GM21526 (cell line): ENCODE data around the gene GALNT8.
"Not testable (repeated sequence)": the region's sequence is repeated elsewhere in the genome, so short reads cannot be mapped to it uniquely, and the experiment has no call there.

Experiments used
- ATAC-seq: cut with Tn5 transposase; IDR thresholded peaks from one replicate; pipeline ENCODE4 v1.9.1; 2021; ENCODE audit warnings: moderate library complexity; ENCODE audit not compliant: unreplicated experiment, low FRiP score

The GALNT8 gene, protein sequence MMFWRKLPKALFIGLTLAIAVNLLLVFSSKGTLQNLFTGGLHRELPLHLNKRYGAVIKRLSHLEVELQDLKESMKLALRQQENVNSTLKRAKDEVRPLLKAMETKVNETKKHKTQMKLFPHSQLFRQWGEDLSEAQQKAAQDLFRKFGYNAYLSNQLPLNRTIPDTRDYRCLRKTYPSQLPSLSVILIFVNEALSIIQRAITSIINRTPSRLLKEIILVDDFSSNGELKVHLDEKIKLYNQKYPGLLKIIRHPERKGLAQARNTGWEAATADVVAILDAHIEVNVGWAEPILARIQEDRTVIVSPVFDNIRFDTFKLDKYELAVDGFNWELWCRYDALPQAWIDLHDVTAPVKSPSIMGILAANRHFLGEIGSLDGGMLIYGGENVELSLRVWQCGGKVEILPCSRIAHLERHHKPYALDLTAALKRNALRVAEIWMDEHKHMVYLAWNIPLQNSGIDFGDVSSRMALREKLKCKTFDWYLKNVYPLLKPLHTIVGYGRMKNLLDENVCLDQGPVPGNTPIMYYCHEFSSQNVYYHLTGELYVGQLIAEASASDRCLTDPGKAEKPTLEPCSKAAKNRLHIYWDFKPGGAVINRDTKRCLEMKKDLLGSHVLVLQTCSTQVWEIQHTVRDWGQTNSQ

DNA sequence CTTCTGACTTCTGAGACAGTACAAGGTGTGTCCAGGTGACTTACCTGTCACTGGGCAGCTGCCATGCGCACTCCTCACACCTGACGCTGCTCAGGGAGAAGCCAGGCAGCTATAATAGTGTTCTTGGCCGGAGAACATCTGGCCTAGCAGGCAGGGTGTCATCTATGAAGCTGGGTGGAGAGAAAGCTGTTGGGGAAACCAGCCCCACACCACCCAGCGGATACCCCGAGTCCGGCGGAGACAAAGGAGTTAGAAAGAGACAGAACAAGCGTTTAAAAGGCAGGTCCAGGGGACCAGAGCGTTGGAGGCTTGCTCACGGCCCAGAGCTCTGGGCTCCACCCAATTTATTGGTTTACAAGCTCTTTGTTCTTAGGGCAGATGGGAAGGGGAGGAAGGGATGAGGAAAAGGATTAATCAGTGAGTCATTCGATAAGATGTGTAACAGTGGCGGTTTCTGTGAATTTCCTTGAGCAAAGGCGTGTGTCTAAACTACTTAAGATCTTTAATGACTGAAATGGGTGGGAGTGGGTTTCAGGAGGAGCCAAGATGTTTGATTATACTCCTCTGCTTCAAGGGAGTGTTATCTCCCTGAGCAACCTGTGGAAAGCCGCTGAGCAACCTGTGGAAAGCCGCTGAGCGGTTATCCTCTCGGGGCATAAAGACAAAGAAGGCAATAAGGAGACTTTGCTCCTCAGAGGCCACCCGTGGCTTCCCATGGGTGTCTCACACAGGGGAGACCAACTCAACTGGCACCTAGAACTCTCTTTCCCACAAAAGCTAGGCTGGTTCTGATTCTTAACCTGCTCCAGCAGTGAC lies at the start of gene GALNT8:
Gene GALNT8 (plus strand): TSS at position 580 of the 816 bp plus-strand sequence. CDS start 278 bp downstream, outside the sequence.
- no peak for ATAC-seq

DNA sequence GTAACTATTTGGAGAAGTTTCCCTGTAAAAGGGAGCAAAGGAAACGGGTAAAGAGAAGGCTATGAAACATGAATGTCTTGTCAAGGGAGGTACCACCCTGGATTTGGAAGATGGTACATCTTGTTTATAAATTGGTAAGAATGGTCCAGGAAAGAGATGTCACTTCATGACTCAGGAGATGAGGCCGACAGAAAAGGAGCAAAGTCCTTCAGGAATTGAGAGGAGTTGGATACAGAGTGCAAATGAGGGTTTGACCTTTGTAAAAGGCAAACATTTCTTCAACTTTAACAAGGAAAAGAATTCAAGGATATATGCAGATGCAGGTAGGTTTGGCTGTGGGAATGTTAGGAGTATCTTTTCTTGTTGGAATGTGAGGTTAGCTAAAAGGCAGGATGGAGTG lies 40.5 kb upstream of the GALNT8 start:
- ATAC-seq, result no peak

DNA sequence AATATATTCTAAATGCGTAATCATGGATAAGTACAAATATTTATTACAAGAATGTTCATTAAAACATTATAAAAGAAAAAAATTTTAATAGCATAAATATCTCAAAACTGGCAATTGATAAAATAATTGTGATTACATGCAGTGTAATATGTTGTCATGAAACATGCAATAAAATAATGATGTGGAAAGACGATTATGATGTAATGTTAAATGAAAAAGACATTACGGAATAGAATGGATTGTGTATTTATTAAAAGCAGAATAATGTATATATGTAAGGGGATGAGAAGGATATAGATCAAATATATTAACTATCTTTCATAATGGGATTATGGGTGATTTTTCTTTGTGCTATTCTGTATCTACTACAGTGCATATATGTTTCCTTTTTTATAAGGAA lies 38.5 kb upstream of the GALNT8 start:
- ATAC-seq, result no peak

DNA sequence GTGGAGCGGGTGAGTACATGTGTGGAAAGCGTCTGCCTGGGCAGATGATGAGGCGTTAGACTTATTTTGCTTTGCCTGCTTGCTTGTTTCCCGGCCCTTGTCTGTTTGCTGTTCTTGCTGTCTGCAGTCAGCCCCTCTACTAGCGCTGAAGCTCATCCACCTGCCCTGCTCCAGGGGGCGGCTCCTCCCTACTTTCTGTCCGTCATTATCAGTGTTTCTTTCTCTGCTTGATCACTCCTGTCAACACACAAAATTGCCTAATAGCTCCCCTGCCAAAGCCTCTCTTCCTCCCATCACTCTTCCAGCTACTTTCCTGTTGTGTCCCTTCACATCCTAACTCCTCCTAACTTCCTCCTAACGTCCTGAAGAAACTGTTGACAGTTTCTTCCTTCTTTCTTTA lies 34.9 kb upstream of the GALNT8 start:
- no peak for ATAC-seq

DNA sequence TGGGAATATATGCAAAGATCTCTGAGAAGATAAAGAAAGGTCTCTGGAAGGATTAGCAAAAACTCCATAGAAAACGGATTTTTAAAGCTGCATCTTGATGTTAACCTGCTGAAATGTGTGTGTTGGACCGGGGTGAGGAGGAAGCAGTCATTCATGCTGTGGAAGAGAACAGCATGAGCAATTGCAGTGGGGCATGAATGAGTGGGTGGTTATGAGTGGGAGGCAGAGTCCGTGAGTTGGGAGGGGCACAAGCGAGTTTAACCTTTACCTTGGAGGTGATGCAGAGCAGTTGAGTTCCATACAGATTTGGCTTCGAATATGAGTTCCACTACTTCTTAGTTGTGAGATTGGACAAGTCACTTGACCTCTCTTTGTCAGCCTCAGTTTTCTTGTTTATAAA lies 29.4 kb upstream of the GALNT8 start:
- no peak for ATAC-seq

DNA sequence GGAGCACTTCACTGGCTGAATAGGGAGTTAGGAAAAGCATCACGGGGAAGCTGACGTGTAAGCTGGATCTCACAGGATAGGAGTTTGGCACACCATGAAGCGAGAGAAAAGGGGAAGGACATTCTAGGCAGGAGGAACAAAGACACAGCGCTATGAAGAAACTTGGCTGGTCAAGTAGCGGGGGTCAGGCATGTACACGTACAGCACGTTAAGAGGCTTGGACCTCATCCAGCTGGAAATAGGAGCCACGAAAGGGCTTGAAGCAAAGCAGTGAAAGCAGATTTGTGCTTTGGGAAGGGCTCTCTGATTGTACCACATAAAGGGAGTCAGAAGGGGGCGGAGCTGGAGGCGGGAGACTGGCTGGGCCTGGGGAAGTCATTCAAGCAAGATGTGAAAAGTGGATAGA lies 19.6 kb upstream of the GALNT8 start:
- ATAC-seq, result no peak

DNA sequence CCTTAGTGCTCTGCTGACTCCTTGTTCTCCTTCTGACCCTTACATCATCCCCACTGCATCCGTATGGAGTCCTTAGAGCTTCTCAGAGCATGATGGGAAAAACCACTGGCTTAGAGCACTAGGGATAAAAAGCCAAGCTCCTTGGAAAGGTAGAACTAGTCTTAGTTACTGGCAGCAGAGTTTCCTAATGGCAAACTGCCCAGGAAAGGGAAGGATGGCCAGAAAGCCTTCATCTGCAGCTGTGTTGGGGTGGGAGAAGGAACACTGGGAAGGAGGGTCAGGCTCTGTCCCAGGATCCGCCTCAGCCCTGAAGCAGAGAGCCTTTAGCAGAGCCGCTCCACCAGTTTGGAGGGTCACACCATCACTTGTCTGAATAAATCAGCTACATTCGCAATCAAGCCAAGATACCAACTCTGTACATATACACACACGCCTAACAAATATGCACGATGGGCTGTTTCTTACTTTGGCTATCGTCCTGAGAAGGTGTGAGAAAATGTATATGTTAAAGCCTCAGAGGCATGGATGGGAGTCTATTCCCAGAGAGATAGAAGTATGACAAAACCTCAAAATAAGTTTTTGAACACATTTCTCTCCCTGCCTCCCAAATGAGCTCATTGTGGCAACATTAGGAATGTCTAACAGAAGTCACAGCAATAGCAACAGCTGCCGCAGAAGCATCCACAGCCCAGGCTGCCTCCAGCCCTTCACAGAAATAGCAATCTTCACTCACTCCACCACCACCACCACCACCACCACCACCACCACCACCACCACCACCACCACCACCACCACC lies 18.6 kb upstream of the GALNT8 start:
- ATAC-seq, result no peak

DNA sequence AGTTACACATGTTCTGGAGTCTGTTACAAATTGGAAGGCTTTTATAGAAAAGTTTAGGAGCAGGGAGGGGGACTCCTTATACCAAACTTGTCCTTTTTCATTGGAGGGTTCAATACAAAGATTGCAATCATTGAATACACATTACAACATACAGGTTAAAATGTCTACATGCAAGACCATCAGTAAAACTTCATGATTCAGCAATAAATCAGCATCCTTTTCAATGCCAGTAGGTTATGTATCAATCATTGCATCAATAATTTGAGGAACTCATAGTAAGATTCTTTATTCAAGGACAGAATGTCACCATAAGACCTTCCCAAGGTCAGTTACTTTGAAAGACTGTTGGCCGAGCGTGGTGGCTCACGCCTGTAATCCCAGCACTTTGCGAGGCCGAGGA lies 16.5 kb upstream of the GALNT8 start:
- no peak for ATAC-seq

DNA sequence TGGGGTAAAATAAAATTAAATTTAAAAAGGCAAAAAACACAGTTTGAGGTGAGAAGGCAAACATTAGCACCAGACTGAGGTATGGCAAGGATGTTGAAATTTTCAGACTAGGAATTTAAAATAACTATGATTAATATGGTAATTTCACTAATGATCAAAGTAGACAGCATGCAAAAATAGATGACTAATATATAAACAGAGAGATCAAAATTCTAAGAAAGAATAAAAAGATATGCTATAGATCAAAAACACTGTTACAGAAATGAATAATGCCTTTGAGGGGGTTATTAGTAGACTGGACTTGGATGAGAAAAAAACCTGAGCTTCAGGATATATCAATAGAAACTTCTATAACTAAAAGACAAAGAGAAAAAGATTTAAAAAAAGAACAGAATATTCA lies 14.4 kb upstream of the GALNT8 start:
- no peak for ATAC-seq

DNA sequence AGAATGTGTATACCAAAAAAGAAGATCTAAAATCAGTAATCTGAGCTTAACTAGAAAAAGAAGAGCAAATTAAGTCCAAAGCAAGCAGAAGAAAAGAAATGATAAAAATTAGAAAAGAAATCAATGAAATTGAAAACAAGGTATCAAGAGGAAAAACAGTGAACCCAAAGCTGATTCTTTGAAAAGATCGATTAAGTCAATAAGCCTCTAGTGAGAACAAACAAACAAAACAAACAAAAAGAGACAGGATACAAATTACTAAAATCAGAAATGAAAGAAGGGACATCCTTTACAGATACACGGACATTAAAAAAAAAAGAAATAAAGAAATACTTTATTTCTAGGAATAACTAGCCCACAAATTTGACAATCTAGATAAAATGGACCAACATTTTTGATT lies 12.9 kb upstream of the GALNT8 start:
- no peak for ATAC-seq

DNA sequence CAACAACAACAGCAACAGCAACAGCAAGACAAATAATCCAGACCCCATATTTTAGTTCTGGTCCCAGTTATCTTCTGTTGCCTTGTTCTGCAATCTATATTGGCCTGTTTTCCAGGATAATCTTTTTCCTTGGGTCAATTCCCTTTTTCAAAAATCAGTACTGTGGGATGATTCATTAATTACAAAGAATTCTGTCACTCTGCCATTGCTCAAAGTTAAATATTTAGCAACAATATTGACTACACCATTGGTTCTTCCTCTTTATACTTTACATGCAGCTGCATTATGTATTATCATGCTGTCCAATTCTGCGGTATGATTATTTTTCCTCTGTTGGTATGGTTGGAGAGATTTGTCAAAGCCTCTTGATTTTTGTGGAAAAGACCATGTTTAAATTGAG lies 10.1 kb upstream of the GALNT8 start:
- ATAC-seq, result no peak

DNA sequence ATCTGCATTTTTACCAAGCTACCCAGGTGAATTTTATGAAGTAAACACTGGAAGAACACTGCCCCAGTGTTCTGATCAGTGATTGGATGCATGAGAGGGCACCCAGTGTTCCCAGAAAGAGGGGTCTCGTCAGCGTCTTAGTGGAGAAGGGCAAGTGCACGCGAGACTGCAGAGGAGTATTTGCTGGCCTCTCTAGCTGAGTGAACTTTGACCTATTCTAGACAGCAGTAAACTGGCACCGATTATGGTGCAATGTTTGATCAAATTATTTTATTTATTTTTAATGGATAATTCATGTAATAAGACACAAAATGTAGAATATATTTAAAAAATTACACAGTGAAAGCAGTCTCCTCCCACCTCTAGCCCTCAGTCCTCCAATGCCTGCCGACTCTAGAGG lies 5.3 kb upstream of the GALNT8 start:
- no peak for ATAC-seq

DNA sequence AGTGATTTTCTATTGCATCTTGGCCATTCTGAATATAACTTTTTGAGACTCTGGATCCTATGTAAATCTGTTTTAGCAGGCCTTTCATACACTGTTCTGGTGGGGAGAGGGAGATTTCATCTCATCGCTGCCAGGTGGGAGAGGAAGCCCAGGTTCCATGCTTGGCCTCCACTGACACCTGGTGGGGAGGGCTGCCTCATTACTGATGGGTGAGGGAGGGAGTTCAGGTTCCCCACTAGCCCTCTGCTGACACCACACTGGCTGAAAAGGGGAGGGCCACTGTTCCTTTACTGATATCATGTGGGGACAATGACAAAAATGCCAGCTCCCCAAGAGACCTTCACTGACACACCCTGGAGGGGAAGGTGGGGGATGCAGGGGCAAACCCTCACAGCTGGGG lies 2.4 kb upstream of the GALNT8 start:
- no peak for ATAC-seq

DNA sequence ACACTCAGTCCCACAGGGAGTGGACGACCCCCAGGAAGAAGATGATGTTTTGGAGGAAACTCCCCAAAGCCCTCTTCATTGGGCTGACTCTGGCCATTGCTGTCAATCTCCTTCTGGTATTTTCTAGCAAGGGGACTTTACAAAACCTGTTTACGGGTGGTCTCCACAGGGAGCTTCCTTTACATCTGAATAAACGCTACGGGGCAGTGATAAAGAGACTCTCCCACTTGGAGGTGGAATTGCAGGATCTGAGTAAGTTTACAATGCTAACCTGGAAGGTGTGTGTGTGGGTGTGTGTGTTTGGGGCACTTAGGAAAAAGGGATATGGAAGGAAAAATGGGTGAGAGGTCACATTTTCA lies 416 bp downstream of the GALNT8 start:
- no peak for ATAC-seq

DNA sequence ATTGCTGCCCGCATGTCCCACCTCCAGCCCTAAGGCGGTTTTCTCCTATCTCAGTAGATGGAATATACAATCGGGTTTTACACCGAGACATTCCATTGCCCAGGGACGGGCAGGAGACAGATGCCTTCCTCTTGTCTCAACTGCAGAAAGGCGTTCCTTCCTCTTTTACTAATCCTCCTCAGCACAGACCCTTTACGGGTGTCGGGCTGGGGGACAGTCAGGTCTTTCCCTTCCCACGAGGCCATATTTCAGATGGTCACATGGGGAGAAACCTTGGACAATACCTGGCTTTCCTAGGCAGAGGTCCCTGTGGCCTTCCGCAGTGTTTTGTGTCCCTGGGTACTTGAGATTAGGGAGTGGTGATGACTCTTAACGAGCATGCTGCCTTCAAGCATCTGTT lies 1.4 kb downstream of the GALNT8 start:
- ATAC-seq, result not testable (repeated sequence)

DNA sequence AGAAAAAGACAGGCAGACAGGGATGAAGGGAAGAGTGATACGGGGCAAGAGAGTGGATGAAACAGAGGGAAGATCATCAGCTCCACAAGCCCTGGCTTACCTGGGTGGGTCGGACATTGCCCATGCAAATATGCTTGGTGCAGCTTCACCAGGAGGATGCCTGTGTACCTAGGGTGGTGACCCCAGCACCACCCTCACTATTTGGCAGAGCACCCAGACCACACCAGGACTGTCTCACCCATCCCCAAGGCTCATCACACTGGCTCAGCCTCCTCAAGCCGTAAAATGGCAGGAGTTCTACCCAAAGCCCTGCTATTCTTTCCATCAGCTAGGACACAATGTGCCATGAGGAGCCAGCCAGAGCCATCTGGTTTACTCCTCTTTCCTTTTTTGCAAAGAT lies 3.0 kb downstream of the GALNT8 start:
- no peak for ATAC-seq

DNA sequence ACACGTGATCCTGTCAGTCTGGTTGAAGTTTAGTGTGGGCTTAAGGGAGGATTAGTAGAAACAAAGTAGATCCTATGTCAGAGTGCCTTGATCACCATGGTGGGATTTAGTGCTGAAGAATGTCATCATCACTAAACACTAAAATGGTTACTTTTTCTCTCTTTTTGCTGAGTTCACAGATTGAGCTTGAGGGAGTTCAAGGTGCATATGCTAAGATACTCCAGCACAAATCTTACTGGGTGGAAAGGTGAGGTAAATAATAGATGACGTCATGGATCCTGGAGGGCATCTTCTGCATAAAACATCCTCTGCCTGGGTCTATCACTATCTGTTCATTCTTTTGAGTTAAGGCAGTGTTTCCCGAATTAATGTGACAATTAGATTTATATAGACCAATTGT lies 4.9 kb downstream of the GALNT8 start:
- no peak for ATAC-seq

DNA sequence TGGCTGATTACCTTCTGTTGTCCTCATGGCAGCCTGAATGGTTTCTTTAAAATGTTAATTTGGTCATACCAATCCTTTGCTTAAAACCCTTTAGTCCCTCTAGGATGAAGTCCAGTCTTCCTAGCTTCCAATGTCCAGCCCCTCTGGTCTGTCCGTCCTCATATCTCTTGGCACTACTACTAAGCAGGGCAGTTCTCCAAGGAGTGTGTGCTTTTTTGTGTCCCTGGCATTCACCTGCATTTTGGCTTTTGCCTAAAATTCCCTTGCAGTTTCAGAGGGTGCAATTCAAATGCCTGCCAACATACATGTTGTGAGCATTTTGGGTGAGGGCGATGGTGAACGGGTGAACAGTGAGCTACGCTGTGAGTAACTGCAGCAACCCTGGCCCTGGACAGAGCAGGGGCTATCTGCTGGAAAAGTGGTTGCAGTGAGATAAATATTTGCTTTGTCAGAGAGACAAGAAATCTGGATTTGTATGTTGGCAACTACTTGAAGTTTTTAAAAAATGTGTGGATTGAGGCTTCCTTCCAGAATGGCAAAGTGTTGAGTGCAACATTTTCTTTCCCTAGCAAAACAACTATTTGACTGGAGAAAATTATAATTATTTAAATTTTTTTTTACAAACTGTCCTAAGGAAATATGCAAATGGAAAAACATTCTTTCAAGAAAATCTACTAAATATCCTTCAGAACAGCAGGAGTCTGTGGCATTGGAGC lies 14.6 kb downstream of the GALNT8 start:
- ATAC-seq, result no peak

DNA sequence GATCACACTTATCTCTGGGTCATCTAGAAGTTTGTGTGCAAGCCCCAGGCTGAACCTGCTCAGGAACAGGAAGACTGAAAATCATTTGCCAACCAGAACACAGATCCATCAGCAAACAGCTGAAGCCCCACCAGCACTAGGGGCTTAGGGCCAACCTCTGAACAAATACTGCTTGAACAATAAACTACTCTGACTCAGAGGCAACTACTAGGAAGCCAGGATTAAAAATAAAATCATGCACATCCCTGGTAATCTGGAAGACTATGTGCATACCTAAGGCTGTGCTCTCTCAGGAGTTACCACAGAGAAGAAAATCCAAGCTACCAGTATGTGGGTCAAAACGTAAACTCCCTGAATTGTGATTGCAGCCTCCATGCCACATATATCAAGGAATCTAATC lies 15.9 kb downstream of the GALNT8 start:
- ATAC-seq, result no peak

DNA sequence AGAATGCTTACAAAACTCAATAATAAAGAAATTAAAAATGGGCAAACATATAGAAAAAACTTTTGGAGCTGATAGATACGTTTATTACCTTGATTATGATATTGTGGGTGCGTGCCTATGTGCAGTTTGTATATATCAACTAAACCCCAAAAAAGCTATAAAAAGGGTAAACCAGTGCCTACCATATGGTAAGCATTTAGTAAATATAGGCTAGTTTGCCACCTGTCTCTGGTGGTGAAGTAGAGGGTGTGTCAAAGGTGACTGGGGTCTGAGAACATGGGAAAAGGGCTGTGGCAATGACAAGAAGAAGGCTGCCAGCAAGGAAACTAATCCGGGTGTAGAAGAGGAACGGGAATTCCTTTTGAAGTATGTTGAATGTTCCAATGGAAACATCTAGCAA lies 18.3 kb downstream of the GALNT8 start:
- ATAC-seq, result no peak
